ENCODE results near the gene MRPL36.

- TF ChIP-seq CTCF (IDR thresholded peaks at IDR 0.05) (no peak), POLR2A (IDR thresholded peaks at IDR 0.05) (no peak), EP300 (IDR thresholded peaks at IDR 0.05) (no peak)
These were observed 6.3 kb downstream of the MRPL36 start for GRCh38 chr5:1793301-1793740.

Measured in ovary (tissue), 3 donors.